ENCODE results near the gene ATP2A3. TPM values are rescaled to one million over a fixed set of nuclear protein-coding genes. Genes with fewer than 3 reads are reported as not detected.

The ATP2A3 gene
- total and polyA plus RNA-seq, 2 donors (not counting 3 experiments of a cell fraction or from before 2014, with no cell fraction given) = 0.37 to 0.55 TPM

DNA sequence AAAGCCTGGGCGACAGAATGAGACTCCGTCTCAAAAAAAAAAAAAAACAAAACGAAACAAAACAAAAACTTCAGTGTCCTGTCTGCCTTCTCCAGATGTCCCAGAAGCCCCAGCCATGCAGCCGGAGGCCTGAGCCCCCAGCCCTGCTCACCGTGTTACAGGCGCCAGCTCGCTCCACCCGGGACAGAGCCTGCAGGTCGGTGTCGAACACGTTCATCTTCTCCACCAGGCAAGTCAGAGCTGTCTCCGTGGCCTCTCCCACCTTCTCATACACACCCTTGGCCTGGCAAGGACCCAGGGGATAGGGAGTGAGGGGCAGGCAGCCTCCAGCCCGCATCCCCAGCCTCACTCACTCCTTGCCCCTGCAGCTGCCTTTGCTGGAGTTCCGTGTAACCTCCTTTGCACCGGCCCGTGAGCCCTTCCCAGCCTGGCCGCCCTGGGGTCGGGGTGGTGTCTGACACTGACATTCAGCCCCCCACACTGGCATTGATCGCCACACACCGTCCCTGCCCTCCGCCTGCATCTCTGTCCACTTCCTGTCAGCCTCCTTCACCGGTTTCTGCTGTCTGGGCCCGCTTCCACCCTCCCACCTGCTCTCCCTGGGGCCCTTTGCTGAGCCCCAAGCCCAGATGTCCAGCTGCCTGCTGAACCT, 20.9 kb downstream of the ATP2A3 start:
- Histone ChIP-seq H3K27me3 (ENCODE audit: control insufficient read depth in 2 of 2, insufficient read depth in 2 of 2, low read length in 2 of 2) (no peaks in the 10 kb centered on the region), H3K27ac (ENCODE audit: insufficient read depth, low read depth, low read length) (no peak overlapping the region), H3K79me2 (ENCODE audit: control insufficient read depth, insufficient read depth, low read length) (no peaks in the 10 kb centered on the region), H3K4me2 (ENCODE audit: insufficient read depth, low read length) (no peak overlapping the region), H3K4me1 (ENCODE audit: control insufficient read depth, extremely low read depth, insufficient read depth, low read length) (peaks cover 3% of the 10 kb centered on the region), H4K20me1 (replicated peaks; ENCODE audit: control insufficient read depth, extremely low read depth, insufficient read depth, low read length) (no peaks in the 10 kb centered on the region), H3K9me3 (replicated peaks; ENCODE audit: control insufficient read depth, insufficient read depth, low read length) (no peaks in the 10 kb centered on the region), H3K9ac (replicated peaks; ENCODE audit: extremely low read depth, insufficient read depth, low read length) (no peak overlapping the region), H3K36me3 (ENCODE audit: control insufficient read depth in 2 of 2, extremely low read depth in 1 of 2, insufficient read depth in 2 of 2, low read length in 2 of 2) (no peaks in the 10 kb centered on the region), H2AFZ (ENCODE audit: low read depth, low read length) (no peak overlapping the region), H3K9me1 (replicated peaks; ENCODE audit: control insufficient read depth, extremely low read depth, insufficient read depth, low read length) (no peaks in the 10 kb centered on the region), H3K4me3 (replicated peaks in 1 of 3; ENCODE audit: insufficient read depth in 1 of 3, low read depth in 1 of 3, low read length in 3 of 3) (no peak overlapping the region)
- dilution Hi-C loops (cut with MboI; ENCODE audit: extremely low pct_ligation_motif_present, low sequenced_read_pairs) = no loop called here
- ChIA-PET CTCF (interaction anchor here (1.1 kb wide), 1 partner anchor 22 kb away, joined by 3 read pairs; no protein-coding TSS in a partner anchor), POLR2A (no interaction called here)
- TF ChIP-seq, protein P1, sequence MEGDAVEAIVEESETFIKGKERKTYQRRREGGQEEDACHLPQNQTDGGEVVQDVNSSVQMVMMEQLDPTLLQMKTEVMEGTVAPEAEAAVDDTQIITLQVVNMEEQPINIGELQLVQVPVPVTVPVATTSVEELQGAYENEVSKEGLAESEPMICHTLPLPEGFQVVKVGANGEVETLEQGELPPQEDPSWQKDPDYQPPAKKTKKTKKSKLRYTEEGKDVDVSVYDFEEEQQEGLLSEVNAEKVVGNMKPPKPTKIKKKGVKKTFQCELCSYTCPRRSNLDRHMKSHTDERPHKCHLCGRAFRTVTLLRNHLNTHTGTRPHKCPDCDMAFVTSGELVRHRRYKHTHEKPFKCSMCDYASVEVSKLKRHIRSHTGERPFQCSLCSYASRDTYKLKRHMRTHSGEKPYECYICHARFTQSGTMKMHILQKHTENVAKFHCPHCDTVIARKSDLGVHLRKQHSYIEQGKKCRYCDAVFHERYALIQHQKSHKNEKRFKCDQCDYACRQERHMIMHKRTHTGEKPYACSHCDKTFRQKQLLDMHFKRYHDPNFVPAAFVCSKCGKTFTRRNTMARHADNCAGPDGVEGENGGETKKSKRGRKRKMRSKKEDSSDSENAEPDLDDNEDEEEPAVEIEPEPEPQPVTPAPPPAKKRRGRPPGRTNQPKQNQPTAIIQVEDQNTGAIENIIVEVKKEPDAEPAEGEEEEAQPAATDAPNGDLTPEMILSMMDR (IDR thresholded peaks at IDR 0.05; ENCODE audit: extremely low read depth in 1 of 2, insufficient read depth in 1 of 2, low read depth in 1 of 2, low read length in 2 of 2) = no peak
- TF ChIP-seq MYC (IDR thresholded peaks at IDR 0.05; ENCODE audit: low read depth, low read length) (no peak), JUN (IDR thresholded peaks at IDR 0.05; ENCODE audit: borderline replicate concordance, insufficient read depth, insufficient read length, low read depth) (no peak), FOS (IDR thresholded peaks at IDR 0.05; ENCODE audit: borderline replicate concordance, insufficient read depth, low read length) (no peak), EZH2 (IDR thresholded peaks at IDR 0.05; ENCODE audit: borderline replicate concordance, low read depth, low read length, severe bottlenecking) (no peak), POLR2A (IDR thresholded peaks at IDR 0.05; ENCODE audit: low read depth, low read length) (no peak), POLR2AphosphoS5 (IDR thresholded peaks at IDR 0.05; ENCODE audit: insufficient read depth, low read depth, low read length) (no peak), GATA2 (IDR thresholded peaks at IDR 0.05; ENCODE audit: insufficient read depth, insufficient read length, low read depth, low read length) (no peak)
- TF ChIP-seq, protein P2, sequence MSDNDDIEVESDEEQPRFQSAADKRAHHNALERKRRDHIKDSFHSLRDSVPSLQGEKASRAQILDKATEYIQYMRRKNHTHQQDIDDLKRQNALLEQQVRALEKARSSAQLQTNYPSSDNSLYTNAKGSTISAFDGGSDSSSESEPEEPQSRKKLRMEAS (IDR thresholded peaks at IDR 0.05; ENCODE audit: insufficient read depth, insufficient read length) = no peak
- intact Hi-C loops (cut with micrococcal nuclease) = no loop called here
- DNase-seq (ENCODE audit: low read depth, low spot score) (no peak), FAIRE-seq (no peak)
- BruUV-seq (replicated peaks) = no TSS peak
